Fibroblast of lung (primary cell): ENCODE results near the gene DOCK8. TPM values are rescaled to one million over a fixed set of nuclear protein-coding genes. Genes with fewer than 3 reads are reported as not detected.

Experiments
- DNase-seq, 2 donors: peaks; one replicate each; pipeline versions ENCODE4 v3.0.0 to v3.0.0-alpha.2; 2010; ENCODE audit warnings: low read depth in 2 of 2
- H2AFZ ChIP-seq: 2 replicates; pipeline ENCODE4 v1.5.1; 2012; ENCODE audit warnings: low read length, control low read depth, inconsistent platforms
- H3K27ac ChIP-seq: 2 replicates; pipeline ENCODE4 v1.5.1; 2011; ENCODE audit warnings: low read length, control low read depth; ENCODE audit not compliant: insufficient read depth
- H3K27me3 ChIP-seq: 2 replicates; pipeline ENCODE4 v1.5.1; 2011; ENCODE audit warnings: mild to moderate bottlenecking, low read length; ENCODE audit not compliant: control insufficient read depth, insufficient read depth
- H3K36me3 ChIP-seq: 2 replicates; pipeline ENCODE4 v1.5.1; 2011; ENCODE audit warnings: low read length; ENCODE audit not compliant: control insufficient read depth, insufficient read depth
- H3K4me1 ChIP-seq: 2 replicates; pipeline ENCODE4 v1.5.1; 2011; ENCODE audit warnings: low read length; ENCODE audit not compliant: control insufficient read depth, insufficient read depth; ENCODE audit errors: extremely low read depth
- H3K4me2 ChIP-seq: 2 replicates; pipeline ENCODE4 v1.5.1; 2011; ENCODE audit warnings: low read length, control low read depth; ENCODE audit not compliant: insufficient read depth; ENCODE audit errors: extremely low read depth
- H3K4me3 ChIP-seq, 4 experiments: fragments of 200-600 bp in 1 of 4; sonication (generic) in 1 of 4; replicated peaks in 1 of 4; 2 replicates each; pipeline ENCODE4 v1.5.1; 2011 to 2016; ENCODE audit warnings: low read length in 4 of 4, low read depth in 3 of 4, mild to moderate bottlenecking in 3 of 4, control low read depth in 2 of 4, inconsistent platforms in 1 of 4, mixed read lengths in 1 of 4; ENCODE audit not compliant: insufficient read depth in 1 of 4; ENCODE audit errors: control extremely low read depth in 1 of 4
- H3K79me2 ChIP-seq: 2 replicates; pipeline ENCODE4 v1.5.1; 2012; ENCODE audit warnings: mild to moderate bottlenecking, low read length, inconsistent platforms; ENCODE audit not compliant: control insufficient read depth, insufficient read depth
- H3K9ac ChIP-seq: 2 replicates; pipeline ENCODE4 v1.5.1; 2011; ENCODE audit warnings: mild to moderate bottlenecking, low read length, control low read depth; ENCODE audit not compliant: insufficient read depth
- H3K9me3 ChIP-seq: 2 replicates; pipeline ENCODE4 v1.5.1; 2012; ENCODE audit warnings: low read depth, low read length; ENCODE audit not compliant: control insufficient read depth, insufficient read depth
- H4K20me1 ChIP-seq: 2 replicates; pipeline ENCODE4 v1.5.1; 2011; ENCODE audit warnings: low read length; ENCODE audit not compliant: control insufficient read depth, insufficient read depth; ENCODE audit errors: extremely low read depth
- CTCF ChIP-seq, 2 donors: IDR thresholded peaks in 1 of 2; conservative IDR thresholded peaks in 1 of 2; 1 replicate in 1 of 2; 2 replicates in 1 of 2; pipeline ENCODE4 v1.5.1; 2011 to 2012; ENCODE audit warnings: low read length in 2 of 2, control low read depth in 1 of 2, inconsistent platforms in 1 of 2, low read depth in 1 of 2, mild to moderate bottlenecking in 1 of 2
- EZH2 ChIP-seq: IDR thresholded peaks from 2 replicates; pipeline ENCODE4 v1.5.1; 2012; ENCODE audit warnings: low read length, control low read depth, mild to moderate bottlenecking; ENCODE audit errors: missing control alignments
- polyA plus RNA-seq, 2 donors: library from polyadenylated mRNA; depleted of rRNA in 1 of 2; stranded (reverse) in 1 of 2; unstranded in 1 of 2; fragments of >200 nt; gene quantifications; 2 replicates each; pipeline ENCODE4 v1.2.1, GENCODE V29; 2011 to 2012; ENCODE audit warnings: missing spikeins in 1 of 2
- total RNA-seq: library from RNA; depleted of rRNA; stranded (reverse); fragments of >200 nt; gene quantifications from 2 replicates; pipeline ENCODE4 v1.2.1, GENCODE V29; 2014

DOCK8 gene
- total and polyA plus RNA-seq, 2 donors (not counting 1 experiment from before 2014, with no cell fraction given) = under 0.01 TPM; not detected in 1

- H3K36me3 ChIP-seq = no peaks in the 10 kb centered on the region
- no peak overlapping the region for H2AFZ ChIP-seq
- H3K4me3 ChIP-seq = no peak overlapping the region
- H3K9me3 ChIP-seq = no peaks in the 10 kb centered on the region
- H3K9ac ChIP-seq = no peak overlapping the region
- no peak overlapping the region for H3K4me2 ChIP-seq
- H3K27me3 ChIP-seq = no peaks in the 10 kb centered on the region
- no peak overlapping the region for H3K27ac ChIP-seq
- no peaks in the 10 kb centered on the region for H4K20me1 ChIP-seq
- no peak for DNase-seq
- TF ChIP-seq EZH2 (no peak), CTCF (conservative IDR thresholded peaks at IDR 0.05 in 1 of 2, IDR thresholded peaks at IDR 0.05 in 1 of 2; ENCODE audit: low read depth in 1 of 2, low read length in 2 of 2) (no peak)
- no peaks in the 10 kb centered on the region for H3K79me2 ChIP-seq
- H3K4me1 ChIP-seq = no peaks in the 10 kb centered on the region
These were observed 123.9 kb downstream of the DOCK8 start for GRCh38 chr9:338602-339001.

- no peak overlapping the region for H3K4me3 ChIP-seq
- H3K79me2 ChIP-seq = no peaks in the 10 kb centered on the region
- TF ChIP-seq EZH2 (no peak), CTCF (conservative IDR thresholded peaks at IDR 0.05 in 1 of 2, IDR thresholded peaks at IDR 0.05 in 1 of 2; ENCODE audit: low read depth in 1 of 2, low read length in 2 of 2) (no peak)
- H3K36me3 ChIP-seq = no peaks in the 10 kb centered on the region
- H3K9me3 ChIP-seq = no peaks in the 10 kb centered on the region
- H4K20me1 ChIP-seq = no peaks in the 10 kb centered on the region
- H3K4me1 ChIP-seq = no peaks in the 10 kb centered on the region
- H3K27ac ChIP-seq = no peak overlapping the region
- no peak overlapping the region for H3K4me2 ChIP-seq
- no peak overlapping the region for H3K9ac ChIP-seq
- no peak for DNase-seq
- no peaks in the 10 kb centered on the region for H3K27me3 ChIP-seq
- H2AFZ ChIP-seq = no peak overlapping the region
These were observed 127.2 kb downstream of the DOCK8 start for GRCh38 chr9:341634-342421.

GRCh38 chr9:343773-344172 is 129.1 kb downstream of the DOCK8 start:
- no peak for DNase-seq
- no peak for TF ChIP-seq EZH2
- no peak for TF ChIP-seq CTCF (conservative IDR thresholded peaks at IDR 0.05 in 1 of 2, IDR thresholded peaks at IDR 0.05 in 1 of 2; ENCODE audit: low read depth in 1 of 2, low read length in 2 of 2)
- H3K9me3 ChIP-seq = no peaks in the 10 kb centered on the region
- H3K9ac ChIP-seq = no peak overlapping the region
- H2AFZ ChIP-seq = no peak overlapping the region
- H3K27me3 ChIP-seq = no peaks in the 10 kb centered on the region
- H3K27ac ChIP-seq = no peak overlapping the region
- no peaks in the 10 kb centered on the region for H3K4me1 ChIP-seq
- no peaks in the 10 kb centered on the region for H4K20me1 ChIP-seq
- no peak overlapping the region for H3K4me3 ChIP-seq
- no peak overlapping the region for H3K4me2 ChIP-seq
- no peaks in the 10 kb centered on the region for H3K79me2 ChIP-seq
- H3K36me3 ChIP-seq = no peaks in the 10 kb centered on the region
